LoVo (cell line): ENCODE measurements around the gene PEMT.
"Not testable (repeated sequence)": the region's sequence is repeated elsewhere in the genome, so short reads cannot be mapped to it uniquely, and the experiment has no call there.

Experiments used
- DNase-seq: peaks from one replicate; pipeline ENCODE4 v3.0.0-alpha.2; 2016; ENCODE audit warnings: low spot score

PEMT gene, protein sequence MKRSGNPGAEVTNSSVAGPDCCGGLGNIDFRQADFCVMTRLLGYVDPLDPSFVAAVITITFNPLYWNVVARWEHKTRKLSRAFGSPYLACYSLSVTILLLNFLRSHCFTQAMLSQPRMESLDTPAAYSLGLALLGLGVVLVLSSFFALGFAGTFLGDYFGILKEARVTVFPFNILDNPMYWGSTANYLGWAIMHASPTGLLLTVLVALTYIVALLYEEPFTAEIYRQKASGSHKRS

DNA sequence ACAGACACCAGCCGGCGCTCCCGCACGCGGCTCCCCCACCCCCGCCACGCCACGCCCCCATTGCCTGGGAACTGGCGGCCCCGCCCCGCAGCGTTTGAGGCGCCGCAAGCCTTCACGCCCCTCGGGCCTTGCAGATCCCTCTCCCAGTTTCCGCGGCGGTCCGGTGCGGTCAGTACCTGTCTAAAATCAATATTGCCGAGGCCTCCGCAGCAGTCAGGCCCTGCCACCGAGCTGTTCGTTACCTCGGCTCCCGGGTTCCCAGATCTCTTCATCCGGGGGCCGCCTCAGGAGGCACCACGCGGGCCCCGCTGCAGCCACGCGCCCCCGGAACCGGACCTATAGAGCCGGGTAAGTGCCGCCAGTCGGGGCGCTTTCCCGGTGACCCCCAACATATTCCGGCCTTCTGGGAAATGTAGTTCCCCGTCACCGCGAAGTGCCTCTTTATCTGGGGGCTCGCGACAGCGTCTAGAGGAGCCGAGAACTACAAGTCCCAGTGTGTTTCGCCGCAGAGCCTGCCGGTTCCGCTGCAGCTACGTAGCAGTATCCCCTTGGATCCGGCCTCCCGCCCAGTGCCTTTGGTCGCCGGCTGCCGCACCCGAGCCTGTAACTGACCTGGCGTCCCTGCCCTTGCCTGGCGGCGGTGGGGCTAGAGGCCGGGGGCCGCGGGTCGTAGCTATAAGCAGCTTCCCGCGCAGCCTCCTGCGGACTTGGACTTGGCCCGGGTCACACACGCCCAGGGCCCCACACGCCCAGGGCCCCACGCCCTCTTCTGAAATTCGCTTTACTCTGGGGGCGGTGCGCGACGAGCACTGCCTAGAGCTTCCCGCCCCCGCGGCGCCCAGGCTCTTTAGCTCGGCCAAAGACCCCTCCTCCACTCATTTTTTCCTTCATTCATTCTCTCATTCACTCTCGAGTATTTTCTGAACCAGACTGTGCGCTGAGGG lies at the start of gene PEMT:
Gene PEMT, minus strand, starts transcription at position 354 of the 944 bp plus-strand sequence. Its CDS starts 82 bp downstream, at position 272.
- DNase-seq, result peak; percentile 98

DNA sequence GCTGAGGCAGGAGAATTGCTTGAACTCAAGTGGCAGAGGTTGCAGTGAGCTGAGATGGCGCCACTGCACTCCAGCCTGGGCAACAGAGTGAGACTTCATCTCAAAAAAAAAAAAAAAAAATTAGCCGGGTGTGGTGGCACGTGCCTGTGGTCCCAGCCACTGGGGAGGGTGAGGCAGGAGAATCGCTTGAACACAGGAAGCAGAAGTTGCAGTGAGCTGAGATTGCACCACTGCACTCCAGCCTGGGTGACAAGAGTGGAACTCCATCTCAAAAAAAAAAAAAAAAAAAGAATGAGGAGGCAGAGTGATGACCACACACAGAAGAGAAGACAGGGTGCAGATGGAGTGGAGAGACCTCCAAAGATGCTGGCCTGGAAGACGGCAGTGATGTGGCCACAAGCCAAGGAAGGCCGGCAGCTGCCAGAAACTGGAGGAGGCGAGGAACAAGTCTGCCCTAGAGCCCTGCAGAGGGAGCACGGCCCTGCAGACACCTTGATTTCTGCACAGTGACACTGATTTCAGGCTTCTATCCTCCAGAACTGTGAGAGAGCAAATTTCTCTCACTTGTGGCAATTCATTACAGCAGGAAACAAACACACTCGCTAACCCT lies 48.3 kb upstream of the PEMT start:
- not testable (repeated sequence) for DNase-seq

DNA sequence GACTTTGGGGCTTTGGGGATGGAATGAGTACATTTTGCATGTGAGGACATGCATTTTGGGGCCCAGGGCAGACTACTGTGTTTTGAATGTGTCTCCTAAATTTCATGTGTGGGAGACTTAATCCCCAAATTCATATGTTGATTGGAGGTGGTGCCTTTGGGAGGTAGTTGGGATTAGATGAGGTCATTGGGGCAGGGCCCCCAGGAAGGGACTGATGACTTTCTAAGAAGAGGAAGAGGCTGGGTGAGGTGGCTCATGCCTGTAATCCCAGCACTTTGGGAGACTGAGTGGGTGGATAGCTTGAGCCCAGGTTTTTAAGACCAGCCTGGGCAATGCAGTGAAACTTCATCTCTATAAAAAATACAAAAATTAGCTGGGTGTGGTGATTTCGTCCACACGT lies 47.0 kb upstream of the PEMT start:
- DNase-seq, result no peak

DNA sequence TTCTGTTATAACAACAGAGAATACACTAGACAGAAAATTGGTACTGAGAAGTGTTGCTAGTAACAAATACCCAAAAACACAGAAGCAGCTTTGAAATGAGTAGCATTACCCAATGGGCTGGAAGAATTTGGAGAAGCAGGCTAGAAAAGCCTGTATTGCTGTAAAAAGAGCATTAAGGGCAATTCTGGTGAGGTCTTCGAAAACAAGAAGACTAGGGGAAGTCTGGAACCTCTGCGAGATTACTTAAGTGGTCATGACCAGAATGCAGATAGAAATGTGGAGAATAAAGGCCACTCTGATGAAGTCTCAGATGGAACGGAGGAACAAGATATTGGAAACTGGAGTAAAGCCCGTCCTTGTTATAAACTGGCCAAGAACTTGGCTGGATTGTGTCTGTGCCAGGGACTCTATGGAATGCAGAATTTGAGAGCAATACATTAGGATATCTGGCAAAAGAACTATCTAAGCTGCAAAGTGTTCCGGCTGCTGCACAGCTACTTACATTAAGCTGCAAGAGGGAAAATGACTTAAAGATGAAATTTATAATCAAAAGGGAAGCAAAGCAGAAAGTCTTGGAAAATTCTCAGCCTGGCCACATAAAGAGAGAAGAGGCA lies 44.9 kb upstream of the PEMT start:
- no peak for DNase-seq

DNA sequence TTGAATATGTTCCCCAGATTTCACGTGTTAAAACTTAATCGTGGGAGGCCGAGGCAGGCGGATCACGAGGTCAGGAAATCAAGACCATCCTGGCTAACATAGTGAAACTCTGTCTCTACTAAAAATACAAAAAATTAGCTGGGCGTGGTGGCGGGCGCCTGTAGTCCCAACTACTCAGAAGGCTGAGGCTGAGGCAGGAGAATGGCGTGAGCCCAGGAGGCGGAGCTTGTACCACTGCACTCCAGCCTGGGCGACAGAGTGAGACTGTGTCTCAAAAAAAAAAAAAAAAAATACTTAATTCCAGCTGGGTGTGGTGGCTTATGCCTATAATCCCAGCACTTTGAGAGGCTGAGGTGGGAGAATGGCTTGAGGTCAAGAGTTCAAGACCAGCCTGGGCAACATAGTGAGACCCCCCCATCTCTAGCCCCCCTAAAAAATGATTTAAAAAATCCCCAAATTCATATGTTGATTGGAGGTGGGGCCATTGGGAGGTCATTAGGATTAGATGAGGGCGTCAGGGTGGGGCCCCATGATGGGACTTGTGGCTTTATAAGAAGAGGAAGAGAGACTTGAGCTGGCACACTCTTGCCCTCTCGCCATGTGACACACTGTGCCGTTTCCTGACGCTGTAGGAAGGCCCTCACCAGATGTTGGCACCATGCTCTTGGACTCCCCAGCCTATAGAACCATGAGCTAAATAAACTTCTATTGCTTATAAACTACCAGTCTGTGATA lies 44.2 kb upstream of the PEMT start:
- DNase-seq, result not testable (repeated sequence)

DNA sequence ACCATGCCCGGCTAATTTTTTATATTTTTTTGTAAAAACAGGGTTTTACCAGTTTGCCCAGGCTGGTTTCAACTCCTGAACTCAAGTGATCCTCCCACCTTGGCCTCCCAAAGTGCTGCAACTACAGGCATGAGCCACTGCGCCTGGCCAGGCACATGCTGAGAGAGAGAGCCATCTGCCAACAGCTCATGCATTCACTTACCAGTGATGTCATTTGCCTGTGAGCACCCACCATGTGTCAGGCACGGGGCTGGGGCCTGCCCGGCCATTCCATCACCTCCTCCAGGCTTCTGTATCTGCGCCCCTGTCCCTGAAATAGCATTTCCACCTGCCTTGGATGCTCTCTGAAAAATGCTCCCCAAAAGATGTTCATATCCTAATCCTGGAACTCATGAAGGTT lies 43.6 kb upstream of the PEMT start:
- no peak for DNase-seq

DNA sequence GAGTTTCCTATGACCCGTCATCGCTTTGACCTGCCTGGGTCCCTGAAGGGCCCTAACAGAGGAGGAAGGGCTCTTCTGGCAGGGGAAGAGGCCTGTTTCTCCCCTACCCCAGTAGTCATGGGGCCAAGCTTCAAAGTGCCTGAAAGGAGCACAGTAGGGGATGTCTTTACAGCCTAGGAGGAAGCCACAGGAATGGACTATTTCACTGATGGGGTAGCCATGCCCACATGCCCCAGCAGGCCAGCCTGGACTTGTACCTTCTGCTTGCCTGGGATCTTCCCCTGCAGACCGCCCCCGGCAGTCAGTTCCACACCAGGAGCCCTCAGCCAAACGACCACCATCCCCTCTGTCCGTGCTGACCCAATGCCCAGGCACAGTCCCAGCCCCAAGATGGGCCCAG lies 41.8 kb upstream of the PEMT start:
- no peak for DNase-seq

DNA sequence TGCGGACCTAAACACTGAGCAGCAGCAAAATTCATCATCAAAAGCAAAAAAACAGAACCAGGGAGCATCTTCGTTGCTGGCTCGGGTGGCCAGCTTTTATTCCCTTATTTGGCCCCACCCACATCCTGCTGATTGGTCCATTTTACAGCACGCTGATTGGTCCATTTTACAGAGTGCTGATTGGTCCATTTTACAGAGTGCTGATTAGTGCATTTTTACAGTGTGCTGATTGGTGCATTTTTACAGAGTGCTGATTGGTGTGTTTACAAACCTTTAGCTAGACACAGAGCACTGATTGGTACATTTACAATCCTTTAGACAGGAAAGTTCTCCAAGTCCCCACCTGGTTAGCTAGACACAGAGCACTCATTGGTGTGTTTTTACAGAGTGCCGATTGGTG lies 41.2 kb upstream of the PEMT start:
- not testable (repeated sequence) for DNase-seq

DNA sequence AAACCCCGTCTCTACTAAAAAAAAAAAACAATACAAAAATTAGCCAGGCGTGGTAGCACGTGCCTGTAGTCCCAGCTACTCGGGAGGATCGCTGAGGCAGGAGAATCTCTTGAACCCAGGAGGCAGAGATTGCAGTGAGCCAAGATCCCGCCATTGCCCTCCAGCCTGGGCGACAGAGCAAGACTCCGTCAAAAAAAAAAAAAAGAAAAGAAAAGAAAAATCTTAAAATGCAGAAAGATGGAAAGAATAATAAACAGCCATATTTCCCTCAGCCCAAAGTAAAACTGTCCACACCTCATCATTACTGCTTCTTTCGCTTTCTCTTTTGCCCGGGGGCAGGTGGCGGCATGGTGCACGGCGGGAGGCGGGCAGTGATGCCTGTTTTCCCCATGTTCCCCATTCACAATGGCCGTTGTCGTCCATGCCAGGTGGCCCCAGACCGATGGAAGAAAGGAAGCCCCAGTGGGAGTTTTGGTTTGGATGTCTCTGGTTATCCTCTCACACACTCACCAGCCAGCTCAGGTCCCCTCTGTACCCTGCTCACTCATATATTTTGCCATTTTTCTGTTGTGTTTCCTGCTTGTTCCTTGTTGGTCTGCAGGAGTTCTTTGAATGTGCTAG lies 37.0 kb upstream of the PEMT start:
- DNase-seq, result peak; percentile 6

DNA sequence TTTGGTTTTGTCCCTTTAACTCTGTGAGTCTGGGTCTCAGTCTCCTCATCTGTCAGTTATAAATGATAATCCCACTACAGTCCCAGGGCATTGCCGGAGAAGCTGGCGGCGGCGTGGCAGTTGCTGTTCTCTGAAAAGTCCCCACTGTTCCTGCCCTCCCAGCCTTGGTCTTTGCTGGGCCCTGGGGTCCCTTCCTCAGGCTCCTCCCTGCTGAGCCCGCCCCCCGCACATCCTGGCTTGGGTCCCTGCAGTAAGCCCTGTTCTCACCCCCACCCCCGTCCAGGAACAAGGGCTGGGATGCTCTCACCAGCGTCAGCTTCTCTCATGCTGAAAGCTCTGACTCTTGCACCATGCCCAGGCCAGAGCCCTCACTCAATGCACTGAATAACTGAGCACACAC lies 35.3 kb upstream of the PEMT start:
- DNase-seq, result no peak

DNA sequence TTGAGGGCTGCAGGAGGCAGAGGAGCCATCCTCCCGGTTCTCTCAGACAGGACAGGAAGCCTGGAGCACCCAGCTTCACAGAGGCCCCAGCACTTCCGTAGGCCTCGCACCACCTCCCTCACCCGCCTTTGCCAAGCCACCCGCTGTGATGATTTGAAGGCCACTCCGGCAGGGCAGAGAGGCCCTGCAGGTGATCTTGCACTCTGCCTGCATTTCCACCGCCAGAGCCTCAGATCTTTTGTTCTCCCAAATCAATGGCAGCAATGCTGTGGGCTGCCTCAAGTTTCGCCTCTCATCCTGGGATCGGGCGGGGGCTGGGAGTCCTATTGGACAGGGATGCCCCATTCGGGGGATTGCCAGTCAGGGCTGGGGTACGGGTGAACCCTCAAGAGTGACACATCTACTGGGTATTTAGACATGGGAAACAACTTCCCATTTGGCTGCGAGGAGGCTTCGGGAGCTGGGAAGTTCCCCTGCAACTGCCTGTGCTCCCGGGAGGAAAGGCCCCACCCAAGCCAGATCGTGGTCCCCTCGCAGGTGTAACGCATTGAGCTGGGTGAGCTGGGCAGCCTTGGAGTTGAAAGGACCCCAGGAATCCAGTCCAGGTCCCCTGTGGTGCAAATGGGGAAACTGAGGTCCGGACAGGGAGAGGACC lies 34.8 kb upstream of the PEMT start:
- DNase-seq, result no peak

DNA sequence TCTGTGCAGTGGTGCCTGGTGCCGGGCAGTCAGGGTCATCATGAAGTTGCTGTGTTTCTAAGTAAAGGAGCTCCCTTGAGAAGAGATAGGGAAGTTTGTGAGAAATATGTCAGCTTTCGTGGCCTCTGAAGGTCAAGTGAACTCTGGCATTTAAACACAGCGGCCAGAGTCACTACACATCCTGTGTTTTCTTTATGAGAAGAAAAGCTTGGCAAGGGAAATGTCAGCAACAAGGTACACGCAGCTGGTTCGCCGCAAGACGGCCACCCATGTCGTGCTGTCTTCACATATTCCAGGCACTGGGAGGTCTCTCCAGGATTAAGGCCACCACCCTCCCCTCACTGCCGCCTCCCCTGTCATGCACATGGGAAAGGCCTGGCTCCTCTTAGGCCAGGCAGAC lies 33.2 kb upstream of the PEMT start:
- no peak for DNase-seq

DNA sequence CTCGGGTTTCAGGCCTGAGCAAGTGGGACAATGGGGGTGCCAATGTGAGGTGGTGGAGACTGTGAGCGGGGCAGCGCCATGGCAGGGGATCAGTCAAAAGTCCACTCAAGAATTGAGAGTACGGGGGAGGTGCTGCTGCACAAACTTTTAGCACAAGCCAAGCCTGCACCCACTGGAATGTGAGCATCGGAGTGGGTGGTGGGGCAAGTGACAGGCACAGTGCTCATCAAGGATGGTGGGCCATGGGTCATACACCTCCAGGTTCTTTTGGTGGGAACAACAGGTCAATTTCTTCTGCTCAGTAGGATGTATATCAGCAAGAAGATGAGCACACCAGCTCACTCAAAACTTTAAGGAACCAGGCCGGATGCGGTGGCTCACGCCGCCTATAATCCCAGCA lies 32.4 kb upstream of the PEMT start:
- no peak for DNase-seq

DNA sequence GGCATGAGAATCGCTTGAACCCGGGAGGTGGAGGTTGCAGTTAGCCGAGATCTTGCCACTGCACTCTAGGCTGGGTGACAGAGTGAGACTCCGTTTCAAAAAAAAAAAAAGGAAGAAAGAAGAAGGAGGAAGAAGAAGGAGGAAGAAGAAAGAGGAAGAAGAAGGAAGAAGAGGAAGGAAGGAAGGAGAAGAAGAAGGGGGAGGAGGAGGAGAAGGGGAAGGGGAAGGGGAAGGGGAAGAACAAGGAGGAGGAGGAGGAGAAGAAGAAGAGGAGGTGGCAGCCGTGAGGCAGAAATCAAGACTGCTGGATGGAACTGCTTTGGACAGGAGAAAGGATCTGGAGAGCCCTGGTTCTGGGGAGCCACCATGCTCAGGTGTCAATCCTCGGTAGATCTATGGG lies 29.7 kb upstream of the PEMT start:
- no peak for DNase-seq

DNA sequence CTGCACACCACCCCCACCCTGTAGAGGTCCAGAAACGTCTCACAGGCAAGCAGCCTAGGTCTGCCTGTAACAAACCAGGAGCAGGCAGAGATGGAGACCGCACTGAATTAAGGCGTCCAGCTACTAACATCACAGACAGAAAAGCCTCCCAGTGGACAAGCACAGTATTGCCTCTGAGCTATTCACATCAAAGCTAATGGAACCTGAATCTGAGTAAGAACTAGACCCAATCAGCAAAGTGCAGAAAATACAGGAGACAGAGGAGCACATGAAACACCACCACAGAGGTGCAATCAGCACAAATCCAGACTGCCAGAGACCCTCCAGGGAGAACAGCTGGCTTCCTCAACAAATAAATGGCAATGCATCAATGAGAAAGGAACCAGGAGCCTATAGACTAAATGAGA lies 22.2 kb upstream of the PEMT start:
- DNase-seq, result peak; percentile 47

DNA sequence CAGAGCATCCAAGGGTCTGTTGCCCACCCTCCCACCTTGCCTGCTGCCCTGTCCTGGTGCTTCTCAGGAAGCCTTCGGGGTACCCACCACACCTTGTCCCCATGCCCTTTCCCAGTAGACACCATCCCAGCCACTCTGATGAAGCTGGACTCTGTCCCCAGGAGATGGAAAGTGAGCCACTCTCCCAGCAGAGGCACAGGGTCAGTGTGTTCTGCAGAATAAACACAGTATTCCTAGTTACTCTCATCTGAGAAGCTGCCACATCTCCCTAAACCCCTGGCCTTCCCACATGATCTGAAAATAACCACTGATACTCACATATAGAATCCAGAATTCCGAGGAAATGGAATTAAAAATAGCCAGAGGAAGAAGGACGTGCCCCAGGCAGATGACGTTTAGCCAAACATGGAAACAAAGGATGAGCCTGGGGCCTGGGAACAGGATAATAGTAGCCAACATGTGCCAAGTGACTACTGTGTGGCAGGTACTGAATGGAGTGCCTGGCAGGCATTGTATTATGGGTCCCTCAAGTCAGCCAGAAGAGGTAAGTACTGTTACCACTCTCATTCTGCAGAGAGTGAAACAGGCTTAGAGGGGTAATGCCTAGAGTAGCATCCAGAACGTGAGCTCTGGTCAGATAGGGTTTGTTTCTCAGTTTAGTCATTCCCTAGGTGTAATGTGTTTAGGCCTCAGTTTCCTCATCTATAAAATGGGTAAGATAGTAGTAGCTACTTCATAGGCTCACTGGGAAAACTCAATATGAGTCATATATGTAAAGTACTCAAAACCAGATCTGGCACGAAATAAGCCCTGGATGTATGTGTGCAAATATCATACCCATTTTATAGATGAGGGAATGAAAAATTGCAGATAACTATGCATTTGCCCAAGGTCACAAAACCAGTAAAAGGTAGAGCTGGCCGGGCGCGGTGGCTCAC lies 20.8 kb upstream of the PEMT start:
- no peak for DNase-seq

DNA sequence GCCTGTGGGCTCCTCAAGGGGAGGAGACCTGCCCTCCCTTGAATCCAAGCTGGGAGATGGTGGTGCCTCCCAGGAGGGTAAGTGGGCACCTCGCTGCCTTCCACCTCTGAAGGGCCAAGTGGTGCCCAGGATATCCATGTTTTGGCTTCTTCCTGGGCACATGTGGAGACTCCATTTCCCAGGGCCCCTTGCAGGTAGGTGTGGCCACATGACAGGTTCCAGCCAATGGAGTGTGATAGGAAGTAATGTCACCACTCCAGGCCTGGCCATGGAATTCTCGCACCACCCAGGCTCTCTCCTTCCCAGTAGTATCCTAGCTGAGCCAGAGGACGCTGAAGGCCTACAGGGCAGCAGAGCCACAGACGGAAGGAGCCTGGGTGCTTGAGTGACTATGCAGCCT lies 17.6 kb upstream of the PEMT start:
- no peak for DNase-seq

DNA sequence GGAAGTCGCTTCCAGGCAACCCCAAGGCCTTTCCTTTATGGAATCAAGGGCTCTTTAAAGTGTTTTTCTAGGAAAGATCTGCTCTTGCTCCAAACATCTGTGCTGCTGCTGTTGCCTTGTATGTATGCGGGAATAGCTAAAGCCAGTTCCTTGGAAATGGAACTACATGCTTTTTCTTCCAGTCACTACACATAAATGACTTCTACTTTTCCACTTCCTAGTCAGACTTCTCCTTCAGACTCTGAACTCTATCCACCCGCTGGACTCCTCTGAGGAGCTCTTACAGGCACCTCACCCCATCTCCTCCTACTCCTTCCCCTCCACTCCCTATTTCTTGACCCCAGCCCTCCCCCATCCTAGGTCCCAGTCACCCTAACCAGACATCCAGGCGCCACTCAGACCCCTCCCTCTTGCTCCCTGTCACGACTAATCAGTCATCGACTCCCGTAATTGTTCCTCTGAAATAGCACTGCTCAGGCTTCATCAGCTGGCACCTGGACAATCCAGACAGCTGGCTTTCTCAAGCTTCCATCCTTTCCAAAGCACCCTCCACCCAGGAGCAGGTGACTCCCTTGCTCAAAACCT lies 15.0 kb upstream of the PEMT start:
- no peak for DNase-seq

DNA sequence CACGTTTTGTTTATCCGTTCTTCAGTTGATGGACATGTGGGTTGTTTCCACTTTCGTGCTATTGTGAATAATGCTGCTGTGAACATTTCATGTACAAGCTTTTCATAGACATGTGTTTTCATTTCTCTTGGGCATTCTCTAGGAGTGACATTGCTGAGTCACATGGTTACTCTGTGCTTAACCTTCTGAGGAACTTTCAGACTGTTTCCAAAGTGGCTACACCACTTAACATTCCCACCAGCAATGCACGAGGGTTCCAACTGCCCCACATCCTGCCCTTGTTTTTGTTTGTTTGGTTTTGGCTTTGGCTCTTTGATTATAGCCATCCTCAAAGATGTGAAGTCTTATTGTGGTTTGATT lies 14.2 kb upstream of the PEMT start:
- no peak for DNase-seq
